ENCODE data around the gene HEPHL1.

DNA sequence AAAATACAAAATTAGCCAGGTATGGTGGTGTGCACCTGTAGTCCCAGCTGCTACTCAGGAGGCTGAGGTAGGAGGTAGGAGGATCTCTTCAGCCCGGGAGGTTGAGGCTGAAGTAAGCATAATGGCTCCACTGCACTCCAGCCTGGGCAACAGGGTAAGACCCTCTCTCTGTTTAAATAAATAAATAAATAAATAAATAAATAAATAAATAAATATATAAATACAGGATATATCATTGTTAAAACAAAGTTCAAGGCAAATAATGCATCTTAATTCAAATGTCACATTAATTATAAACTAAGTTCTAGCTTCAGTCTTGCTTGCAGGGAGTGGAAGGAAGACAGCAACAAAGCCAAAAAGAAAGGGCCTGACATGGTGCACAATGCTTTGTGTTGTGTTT, 63.0 kb downstream of the HEPHL1 start:
- TF ChIP-seq POLR2A (IDR thresholded peaks at IDR 0.05) (no peak), POLR2AphosphoS5 (IDR thresholded peaks at IDR 0.05) (no peak)
- TF ChIP-seq, protein P1, sequence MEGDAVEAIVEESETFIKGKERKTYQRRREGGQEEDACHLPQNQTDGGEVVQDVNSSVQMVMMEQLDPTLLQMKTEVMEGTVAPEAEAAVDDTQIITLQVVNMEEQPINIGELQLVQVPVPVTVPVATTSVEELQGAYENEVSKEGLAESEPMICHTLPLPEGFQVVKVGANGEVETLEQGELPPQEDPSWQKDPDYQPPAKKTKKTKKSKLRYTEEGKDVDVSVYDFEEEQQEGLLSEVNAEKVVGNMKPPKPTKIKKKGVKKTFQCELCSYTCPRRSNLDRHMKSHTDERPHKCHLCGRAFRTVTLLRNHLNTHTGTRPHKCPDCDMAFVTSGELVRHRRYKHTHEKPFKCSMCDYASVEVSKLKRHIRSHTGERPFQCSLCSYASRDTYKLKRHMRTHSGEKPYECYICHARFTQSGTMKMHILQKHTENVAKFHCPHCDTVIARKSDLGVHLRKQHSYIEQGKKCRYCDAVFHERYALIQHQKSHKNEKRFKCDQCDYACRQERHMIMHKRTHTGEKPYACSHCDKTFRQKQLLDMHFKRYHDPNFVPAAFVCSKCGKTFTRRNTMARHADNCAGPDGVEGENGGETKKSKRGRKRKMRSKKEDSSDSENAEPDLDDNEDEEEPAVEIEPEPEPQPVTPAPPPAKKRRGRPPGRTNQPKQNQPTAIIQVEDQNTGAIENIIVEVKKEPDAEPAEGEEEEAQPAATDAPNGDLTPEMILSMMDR (IDR thresholded peaks at IDR 0.05): no peak
